Hematopoietic multipotent progenitor cell treated with erythropoietin and hydrocortisone succinate and interleukin-3 and kit ligand, for 15 days (in vitro differentiated cells): Measurements from ENCODE around the gene RTKN2.
"Not testable (repeated sequence)": the region's sequence is repeated elsewhere in the genome, so short reads cannot be mapped to it uniquely, and the experiment has no call there.

Source experiments
- DNase-seq: peaks from one replicate; pipeline ENCODE4 v3.0.0-alpha.2; 2015; ENCODE audit warnings: low spot score

RTKN2 gene

GRCh38 chr10:62268399-62269114 lies at the start of gene RTKN2:
RTKN2 (minus strand) TSS chr10:62268844; CDS start chr10:62268610, 234 bp downstream.
- no peak for DNase-seq

- DNase-seq = no peak
Measured at GRCh38 chr10:62317257-62317656, 48.6 kb upstream of the RTKN2 start.

GRCh38 chr10:62309254-62309653 lies 40.6 kb upstream of the RTKN2 start:
- DNase-seq = no peak

- DNase-seq = no peak
Measured at GRCh38 chr10:62308101-62308500, 39.5 kb upstream of the RTKN2 start.

- no peak for DNase-seq
Measured at GRCh38 chr10:62307635-62308034, 39.0 kb upstream of the RTKN2 start.

- no peak for DNase-seq
Measured at GRCh38 chr10:62306663-62307062, 38.0 kb upstream of the RTKN2 start.

GRCh38 chr10:62305813-62306212 lies 37.2 kb upstream of the RTKN2 start:
- DNase-seq = no peak

- no peak for DNase-seq
Measured at GRCh38 chr10:62303922-62304321, 35.3 kb upstream of the RTKN2 start.

- no peak for DNase-seq
Measured at GRCh38 chr10:62302760-62303159, 34.1 kb upstream of the RTKN2 start.

- DNase-seq = no peak
Measured at GRCh38 chr10:62297857-62298256, 29.2 kb upstream of the RTKN2 start.

GRCh38 chr10:62284221-62284620 lies 15.6 kb upstream of the RTKN2 start:
- no peak for DNase-seq

GRCh38 chr10:62281348-62281747 lies 12.7 kb upstream of the RTKN2 start:
- not testable (repeated sequence) for DNase-seq

- not testable (repeated sequence) for DNase-seq
Measured at GRCh38 chr10:62280392-62280791, 11.7 kb upstream of the RTKN2 start.

- DNase-seq = no peak
Measured at GRCh38 chr10:62278441-62278910, 9.8 kb upstream of the RTKN2 start.

GRCh38 chr10:62277971-62278370 lies 9.3 kb upstream of the RTKN2 start:
- no peak for DNase-seq

- no peak for DNase-seq
Measured at GRCh38 chr10:62270020-62270419, 1.4 kb upstream of the RTKN2 start.

- DNase-seq = no peak
Measured at GRCh38 chr10:62268027-62268398, 631 bp downstream of the RTKN2 start.

GRCh38 chr10:62266611-62267010 lies 2.0 kb downstream of the RTKN2 start:
- DNase-seq = no peak

- DNase-seq = no peak
Measured at GRCh38 chr10:62266147-62266546, 2.5 kb downstream of the RTKN2 start.

- DNase-seq = no peak
Measured at GRCh38 chr10:62264702-62265436, 3.8 kb downstream of the RTKN2 start.

- DNase-seq = no peak
Measured at GRCh38 chr10:62264126-62264525, 4.5 kb downstream of the RTKN2 start.

GRCh38 chr10:62261666-62262065 lies 7.0 kb downstream of the RTKN2 start:
- DNase-seq = no peak

- no peak for DNase-seq
Measured at GRCh38 chr10:62259998-62260397, 8.6 kb downstream of the RTKN2 start.

GRCh38 chr10:62259456-62259855 lies 9.2 kb downstream of the RTKN2 start:
- no peak for DNase-seq
